HG03521 (cell line): ENCODE data around the gene FAM156B.
"Not testable (repeated sequence)": the region's sequence is repeated elsewhere in the genome, so short reads cannot be mapped to it uniquely, and the experiment has no call there.

Source experiments
- ATAC-seq: cut with Tn5 transposase; IDR thresholded peaks from one replicate; pipeline ENCODE4 v1.9.1; 2021; ENCODE audit warnings: mild to moderate bottlenecking, moderate library complexity; ENCODE audit not compliant: unreplicated experiment

FAM156B gene, protein sequence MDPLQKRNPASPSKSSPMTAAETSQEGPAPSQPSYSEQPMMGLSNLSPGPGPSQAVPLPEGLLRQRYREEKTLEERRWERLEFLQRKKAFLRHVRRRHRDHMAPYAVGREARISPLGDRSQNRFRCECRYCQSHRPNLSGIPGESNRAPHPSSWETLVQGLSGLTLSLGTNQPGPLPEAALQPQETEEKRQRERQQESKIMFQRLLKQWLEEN

DNA sequence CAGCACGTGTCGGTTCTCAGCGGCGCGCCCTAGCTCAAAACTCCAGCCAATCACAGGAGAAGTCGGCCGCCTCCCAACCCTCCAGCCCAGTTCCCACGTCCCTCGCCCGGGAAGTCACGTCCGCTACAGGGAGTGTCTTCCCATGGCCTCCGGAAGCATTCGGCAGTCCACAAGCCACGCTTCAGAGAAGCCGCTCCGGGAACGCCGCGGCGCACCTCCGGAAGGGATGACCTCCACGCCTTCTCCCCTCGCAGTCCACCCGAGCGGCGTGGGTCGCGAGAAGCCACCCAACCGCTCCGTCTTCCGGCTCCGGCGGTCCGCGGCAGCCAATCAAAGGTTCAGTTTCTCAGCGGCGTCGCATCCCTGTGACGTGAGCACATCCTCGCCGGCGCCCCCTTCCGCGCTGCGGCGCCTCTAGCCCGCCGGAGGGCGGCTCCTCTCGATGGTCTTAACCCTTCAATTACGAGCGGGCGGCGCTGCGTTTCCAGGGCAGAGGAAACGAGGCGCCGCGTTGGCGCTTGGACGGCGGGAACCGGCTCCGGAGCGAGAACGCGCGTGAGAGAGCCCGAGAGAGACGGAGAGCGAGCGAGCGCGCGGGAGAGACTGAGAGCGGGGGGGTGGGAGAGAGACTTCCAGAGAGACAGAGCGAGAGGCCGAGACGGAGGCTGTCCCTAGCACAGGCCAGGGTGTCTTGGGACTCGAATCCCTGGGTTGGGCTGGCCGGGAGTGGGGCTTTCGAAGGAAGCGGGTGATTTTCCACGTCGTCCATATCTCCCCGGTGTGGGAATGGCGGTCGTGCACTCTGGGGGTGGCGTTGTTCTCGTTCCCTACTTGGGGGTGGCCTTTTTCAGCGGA is at the start of gene FAM156B:
Gene FAM156B (plus strand): TSS at position 476 of the 855 bp plus-strand sequence. CDS start 9,896 bp downstream, outside the sequence.
- ATAC-seq = peak; percentile 83

DNA sequence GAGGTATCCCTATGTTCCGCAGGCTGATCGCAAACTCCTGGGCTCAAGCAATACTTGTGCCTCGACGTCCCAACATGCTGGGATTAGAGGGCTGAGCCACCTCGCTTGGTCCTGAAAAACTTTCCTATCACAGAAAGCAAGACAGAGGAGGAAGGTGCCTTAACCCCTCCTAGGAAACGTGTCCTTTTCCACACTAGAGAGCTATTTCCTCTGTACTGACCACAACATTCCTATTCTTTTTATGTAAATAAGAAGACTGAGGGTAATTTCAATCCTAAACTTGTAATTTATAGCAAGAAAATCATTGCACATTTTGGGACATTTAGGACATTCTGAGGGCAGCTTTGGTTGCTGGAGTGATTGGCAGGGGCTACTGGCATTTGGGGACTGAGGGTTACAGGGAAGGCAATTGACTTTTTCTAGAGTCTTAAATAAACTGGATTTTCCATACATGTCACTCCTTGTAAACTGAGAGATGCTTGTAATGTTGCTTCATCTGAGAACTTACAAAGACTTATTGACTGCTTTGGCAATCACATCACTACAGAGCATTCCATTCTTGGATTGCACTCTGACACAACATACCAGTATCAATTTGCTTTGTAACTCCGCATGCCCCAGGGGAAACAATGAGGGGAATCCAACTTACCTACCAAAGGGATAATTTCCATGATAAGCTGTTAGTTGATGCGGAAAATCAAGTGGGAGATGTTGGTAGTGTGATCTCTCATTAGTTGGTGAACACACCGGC is 44.8 kb upstream of the FAM156B start:
- ATAC-seq = no peak

DNA sequence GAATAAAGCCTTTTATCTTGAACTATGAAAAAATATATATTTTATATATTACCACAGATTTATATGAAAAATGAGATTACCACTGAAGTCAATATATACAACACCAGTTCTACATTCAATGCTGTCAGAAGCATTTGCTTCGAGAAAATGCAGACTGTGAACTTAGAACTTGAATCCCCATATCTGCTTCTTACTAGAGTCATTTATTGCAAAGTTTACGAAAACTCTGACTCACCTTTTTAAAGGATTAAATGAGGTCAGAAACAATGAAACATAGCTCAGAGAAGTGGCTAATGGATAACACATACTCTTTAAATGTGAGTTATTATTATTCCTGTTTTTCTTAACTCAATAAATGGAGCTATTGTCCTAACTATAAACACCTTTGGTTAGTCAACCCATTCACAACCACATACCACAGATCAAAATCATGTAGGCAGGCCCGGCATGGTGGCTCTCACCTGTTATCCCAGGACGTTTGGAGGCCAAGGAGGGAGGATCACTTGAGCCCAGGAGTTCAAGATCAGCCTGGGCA is 40.1 kb upstream of the FAM156B start:
- not testable (repeated sequence) for ATAC-seq

DNA sequence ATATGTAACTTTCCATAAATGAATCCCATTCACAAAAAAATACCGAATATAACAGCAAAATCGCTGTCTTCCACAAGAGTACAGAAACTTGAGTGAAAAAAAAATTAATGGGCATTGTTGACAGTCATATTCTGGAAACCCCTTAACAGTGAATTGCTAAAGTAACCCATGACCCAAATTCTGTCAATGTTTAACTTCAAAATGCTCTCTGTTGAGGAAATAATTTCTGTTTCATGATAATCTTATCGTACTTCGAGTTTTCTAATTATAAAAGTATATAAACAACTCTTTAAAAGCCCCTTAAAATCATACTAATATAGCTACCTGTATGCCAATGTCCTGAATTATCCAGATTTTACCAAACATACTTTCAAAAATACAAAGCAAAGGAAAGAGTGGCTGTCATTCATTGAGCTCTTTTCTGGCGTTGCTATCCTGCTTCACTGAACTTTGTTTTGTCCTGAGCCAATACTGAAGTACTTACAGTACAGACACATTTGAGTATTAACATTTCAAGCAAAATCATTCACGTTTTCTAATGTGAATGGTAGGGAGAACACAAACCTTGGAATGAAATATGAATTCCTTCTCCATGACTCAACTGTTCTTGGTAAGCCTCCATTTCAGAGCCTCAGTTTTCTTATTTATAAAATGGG is 31.7 kb upstream of the FAM156B start:
- ATAC-seq = no peak

DNA sequence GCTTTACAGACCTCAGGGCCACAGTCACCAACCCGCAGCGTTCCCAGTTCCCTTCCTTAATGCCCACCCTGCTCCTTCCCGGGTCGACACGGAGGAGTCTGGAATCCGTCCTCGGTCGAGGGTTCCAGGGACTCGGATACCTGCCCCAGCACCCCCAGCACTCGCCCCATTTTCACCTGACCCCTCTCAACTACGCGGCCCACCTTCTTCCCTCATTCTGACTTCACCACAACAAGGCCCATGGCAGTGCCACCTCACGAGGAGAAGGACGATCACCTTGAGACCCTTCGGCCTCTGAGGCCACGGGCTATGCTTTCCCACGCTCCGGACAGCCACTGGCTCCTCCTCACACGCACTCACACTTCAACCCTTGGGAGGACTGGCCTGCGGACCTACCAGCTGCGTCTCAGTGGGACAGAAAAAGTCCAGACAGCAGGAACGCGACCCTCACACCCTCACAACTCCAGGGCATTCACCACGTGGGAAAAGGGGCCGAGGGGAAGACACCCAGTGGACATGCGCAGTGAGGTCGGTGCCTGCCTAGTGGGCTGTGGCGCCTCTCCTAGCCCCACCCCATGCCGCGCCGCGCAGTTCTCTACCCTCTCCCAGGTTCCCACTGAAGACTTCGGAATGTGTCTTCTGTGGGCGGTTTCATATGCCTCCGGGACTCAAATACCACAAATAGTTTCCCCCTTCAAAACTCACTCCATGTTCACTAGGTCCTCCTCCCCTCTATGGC is 29.4 kb upstream of the FAM156B start, which contains the start of gene XAGE3:
Gene XAGE3 (minus strand): TSS at position 474 of the 739 bp plus-strand sequence. CDS start 950 bp downstream, outside the sequence.
- no peak for ATAC-seq

DNA sequence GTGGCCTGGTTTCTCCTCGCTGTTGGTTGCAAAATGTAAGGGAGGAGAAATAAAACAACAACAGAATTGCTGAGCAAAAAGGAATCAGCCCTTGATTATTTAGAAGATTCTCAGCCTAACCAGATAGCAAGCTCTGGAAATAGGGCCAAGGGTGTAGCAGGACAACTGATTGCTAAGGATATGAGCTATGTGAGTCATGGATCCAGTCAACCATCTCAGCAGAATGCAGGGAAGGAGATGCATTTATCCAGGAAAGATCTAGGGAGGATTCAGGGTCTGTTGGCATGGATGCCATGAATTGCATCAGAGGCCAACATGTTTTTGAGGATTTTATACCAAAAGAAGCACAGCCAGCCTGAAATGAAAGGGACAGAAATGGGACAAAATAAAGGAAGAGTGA is 27.1 kb upstream of the FAM156B start:
- no peak for ATAC-seq

DNA sequence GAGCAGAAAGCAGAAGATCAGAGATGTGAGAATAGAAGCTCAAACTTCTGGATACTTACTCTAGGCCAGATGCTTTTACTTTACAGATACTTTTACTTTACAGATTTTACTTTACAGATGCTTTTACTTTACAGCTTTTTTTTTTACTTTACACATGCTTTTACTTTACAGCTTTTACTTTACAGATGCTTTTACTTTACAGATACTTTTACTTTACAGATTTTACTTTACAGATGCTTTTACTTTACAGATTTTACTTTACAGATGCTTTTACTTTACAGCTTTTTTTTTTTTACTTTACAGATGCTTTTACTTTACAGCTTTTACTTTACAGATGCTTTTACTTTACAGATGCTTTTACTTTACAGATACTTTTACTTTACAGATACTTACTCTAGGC is 23.3 kb upstream of the FAM156B start:
- ATAC-seq = not testable (repeated sequence)

DNA sequence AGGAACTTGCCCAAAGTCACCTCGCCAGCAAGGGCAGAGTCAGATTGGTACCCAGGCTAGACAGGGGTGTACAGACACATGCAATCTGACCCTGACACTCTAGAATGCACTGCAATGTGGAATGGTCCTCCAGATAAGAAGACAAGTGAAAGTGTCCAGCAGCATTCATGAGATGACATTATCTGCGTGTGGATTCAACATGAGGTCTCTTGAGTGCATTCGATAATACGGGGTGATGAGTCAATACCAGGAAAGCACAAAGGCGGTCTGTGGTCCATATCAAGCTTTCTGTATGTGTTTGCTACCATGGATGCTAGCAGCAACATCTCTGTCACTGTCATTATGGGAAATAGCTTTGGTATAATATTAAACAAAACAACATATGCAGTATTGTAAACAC is 22.5 kb upstream of the FAM156B start:
- ATAC-seq = no peak

DNA sequence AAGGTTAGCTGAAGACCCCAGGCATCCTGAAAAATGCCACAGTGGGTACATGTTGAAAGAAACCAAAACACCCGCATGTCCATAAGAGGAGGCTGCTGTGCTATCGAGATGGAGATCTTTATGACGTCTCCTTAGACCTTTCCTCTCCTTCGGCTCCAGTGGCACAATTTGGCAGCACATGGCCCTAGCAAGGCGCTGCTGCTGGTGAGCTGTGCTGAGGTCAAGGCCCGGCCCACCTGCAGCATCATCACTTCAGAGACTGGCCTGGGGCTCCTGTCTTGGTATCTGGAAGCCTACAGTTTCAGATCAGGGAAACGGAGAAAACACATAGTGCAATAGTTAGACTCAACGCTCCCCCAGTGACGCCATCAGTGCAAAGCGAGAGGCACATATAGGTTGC is 21.7 kb upstream of the FAM156B start:
- ATAC-seq = not testable (repeated sequence)

DNA sequence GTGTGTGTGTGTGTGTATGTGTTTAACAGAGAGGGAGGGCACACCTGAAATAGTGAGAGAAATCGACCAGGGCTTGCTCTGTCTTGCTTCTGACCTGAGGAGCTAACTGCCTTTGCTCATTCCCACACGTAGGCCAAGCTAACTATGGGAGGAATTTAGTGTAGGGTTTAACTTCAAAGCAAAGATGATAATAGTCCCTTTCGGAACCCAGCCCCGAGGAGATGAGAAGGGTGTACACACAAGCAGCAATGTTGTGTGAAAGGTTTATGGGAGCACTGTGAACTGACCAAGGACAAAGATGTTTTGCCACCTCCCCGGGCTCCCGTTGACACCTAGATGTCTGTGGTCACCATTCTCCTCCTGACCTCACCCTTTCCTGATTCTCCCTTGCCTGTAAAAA is 20.7 kb upstream of the FAM156B start:
- not testable (repeated sequence) for ATAC-seq

DNA sequence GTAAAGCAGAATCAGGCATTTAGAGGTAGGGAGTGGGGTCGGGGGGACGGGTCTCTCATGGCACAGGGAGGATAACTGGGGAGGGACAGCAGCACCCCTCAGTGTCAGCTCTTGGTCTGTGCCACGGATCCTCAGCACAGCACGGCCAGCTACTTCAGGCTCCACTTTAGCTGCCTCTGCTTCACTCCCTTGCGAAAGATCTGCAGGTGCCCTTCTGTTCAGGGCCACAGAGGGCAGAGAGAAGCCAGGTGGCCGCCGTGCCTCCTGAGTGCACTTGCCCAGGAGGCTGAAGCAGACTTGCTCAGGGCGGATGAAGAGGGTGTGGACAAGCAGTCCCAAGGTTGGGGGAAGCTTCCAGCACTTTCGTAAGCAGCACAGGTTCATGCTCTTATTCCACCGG is 9.7 kb upstream of the FAM156B start:
- not testable (repeated sequence) for ATAC-seq

DNA sequence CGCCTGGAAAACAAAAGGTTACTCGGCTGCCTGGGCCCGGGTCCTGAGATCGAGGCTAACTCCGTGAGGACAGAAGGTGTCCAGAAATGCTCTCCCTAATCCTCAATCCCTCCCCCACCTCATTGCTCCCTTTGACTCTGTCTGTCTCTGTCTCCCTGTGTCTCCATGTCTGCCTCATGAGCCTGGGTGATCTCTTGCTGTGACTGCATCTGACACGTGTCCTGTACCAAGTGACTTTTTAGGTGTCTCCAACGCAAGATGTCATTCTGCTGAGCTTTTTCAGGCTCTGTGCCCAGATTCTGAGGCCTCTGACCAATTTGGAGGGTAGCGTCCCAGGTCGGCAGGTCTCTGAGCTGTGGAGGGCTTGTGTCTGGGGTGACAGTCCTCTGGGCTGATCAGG is 9.0 kb upstream of the FAM156B start:
- ATAC-seq = not testable (repeated sequence)

DNA sequence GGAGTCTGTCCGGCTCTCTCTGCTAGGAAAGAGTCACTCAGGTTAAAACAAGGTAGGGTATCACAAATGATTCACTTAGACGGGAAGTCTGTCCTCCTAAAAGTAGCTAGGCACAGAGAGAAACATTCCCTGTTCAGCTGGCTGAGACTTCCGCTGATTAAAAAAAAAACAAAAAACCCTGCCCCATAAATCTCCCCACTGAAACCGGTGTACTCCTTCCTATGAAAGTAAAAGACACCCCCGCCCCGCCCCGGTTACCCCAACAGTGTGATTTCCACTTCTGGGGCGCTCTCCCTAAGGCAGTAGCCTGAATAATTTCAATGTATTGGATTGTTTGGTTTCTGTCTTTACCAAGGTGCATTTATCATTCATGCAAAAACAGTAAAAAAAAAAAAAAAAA is 692 bp upstream of the FAM156B start:
- not testable (repeated sequence) for ATAC-seq

DNA sequence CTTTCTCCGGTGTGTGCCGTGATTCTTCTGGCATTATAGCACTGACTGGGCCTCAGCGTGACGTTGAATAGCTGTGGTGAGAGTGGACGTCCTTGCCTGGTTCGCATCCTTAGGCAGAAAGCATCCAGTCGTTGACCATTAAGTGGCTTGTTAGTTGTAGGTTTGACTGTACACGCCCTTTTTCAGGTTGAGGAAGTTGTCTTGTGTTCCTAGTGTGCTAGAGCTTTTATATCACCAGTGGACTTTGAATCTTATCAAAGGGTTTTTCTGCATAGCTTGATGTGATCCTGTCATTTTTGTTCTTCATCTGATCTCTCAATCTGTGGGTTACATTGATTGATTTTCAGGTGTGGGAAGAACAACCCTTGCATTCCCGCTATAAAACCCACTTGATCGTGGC is 8.4 kb downstream of the FAM156B start:
- ATAC-seq = not testable (repeated sequence)

DNA sequence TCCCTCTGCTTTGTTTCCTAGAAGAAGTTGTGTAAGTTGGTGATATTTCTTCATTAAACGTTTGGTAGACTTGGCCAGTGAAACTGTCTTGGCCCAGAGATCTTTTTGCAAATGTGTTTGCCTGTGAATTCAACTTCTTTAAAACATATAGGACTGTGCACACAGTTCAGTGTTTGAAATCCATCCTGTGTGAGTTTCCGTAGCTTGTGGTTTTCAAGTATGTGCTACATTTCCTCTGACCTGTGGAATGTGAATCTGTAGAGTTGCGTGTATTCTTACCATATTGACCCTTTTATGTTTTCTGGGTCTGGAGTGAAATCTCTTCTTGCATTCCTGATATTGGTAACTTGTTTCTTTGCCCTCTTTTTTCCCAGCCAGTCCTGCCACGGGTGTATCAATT is 8.9 kb downstream of the FAM156B start:
- ATAC-seq = not testable (repeated sequence)

DNA sequence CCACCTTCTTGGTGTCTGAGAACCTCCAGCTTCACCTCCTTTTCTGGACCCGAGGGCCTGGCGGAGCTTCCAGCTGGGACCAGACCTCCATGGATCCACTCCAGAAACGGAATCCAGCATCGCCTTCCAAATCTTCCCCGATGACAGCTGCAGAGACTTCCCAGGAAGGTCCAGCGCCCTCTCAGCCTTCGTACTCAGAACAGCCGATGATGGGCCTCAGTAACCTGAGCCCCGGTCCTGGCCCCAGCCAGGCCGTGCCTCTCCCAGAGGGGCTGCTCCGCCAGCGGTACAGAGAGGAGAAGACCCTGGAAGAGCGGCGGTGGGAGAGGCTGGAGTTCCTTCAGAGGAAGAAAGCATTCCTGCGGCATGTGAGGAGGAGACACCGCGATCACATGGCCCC is 10.0 kb downstream of the FAM156B start:
- ATAC-seq = not testable (repeated sequence)

DNA sequence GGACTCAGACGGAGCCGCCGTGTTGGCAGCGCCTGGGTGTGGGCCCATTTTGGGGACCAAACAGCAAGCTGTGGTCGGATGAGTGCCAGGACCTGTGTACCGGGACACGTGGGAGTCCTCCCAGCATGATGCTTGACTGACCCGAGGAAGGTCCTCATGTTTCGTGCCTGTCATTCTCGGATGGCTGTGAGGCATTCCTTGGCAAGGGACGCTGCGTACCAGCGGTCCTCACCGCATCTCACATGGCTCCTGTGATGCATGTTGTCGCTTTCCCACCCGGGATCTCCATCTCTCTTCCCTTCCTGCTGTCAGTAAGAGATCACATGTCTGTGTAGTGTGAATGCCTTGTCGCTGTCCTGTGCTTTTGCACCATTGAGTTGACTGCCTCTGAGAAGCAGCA is 10.8 kb downstream of the FAM156B start:
- not testable (repeated sequence) for ATAC-seq

DNA sequence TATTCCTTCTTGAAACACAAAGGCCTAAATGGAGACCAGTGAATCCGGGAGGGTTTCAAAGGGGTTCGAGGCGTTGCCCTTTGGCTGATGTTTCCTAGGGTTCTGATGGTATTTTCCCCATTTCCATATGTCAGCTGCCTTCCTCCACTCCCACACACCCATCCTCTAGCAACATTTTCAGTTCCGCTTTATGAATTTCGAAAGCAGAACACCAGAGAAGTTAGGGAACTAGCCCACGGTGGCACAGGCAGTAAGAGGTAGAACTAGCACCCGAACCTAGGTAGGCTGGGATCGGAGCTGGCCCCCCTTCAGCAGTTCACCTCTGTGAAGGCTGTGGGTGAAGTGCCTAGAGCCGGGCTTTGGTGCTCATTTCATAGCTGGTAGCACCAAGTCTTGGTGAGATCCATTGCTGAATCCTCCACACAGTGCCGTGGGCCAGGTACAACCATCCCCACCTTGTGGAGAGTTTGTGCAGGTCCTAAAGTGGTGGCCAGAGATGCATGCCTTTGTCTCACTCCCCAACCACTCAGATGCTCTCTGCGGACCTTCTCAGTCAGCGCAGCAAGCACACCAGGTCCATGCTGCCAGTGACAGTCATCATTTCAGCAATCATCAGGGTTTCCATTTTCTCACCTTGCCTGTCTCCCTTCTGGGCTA is 12.3 kb downstream of the FAM156B start:
- not testable (repeated sequence) for ATAC-seq

DNA sequence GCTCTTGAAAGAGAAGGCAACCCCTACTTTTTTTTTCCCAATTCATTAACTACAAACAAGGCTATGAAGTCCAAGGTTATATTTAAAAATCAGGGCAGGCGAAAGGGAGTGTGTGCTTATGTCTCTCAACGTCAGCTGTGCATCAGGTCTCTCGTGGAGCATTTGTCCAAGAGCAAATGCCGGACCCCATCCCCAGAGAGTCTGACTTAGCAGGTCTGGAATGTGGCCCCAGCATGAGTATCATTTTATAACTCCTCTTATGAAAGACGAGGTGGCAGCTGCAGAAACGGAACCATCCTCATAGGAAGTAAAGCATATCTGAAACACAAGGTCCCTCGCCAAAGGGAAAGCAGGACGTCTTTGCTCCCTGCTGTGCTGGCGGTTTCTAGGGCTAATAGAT is 16.6 kb downstream of the FAM156B start:
- ATAC-seq = not testable (repeated sequence)
